IPS-NIHi7 (cell line): ENCODE data around the gene ACAA2.
"Not testable (repeated sequence)": the region's sequence is repeated elsewhere in the genome, so short reads cannot be mapped to it uniquely, and the experiment has no call there.

Experiments used
- DNase-seq: peaks from one replicate; pipeline ENCODE4 v3.0.0; 2012; ENCODE audit warnings: mixed read lengths; ENCODE audit errors: extremely low spot score

The ACAA2 gene

GRCh38 chr18:49812286-49813068, 856 bp downstream of the ACAA2 start:
- DNase-seq = no peak

- peak; percentile 17 for DNase-seq
Measured at GRCh38 chr18:49811151-49811938, 2.0 kb downstream of the ACAA2 start.

- not testable (repeated sequence) for DNase-seq
Measured at GRCh38 chr18:49808553-49809191, 4.7 kb downstream of the ACAA2 start.

GRCh38 chr18:49804096-49804495, 9.2 kb downstream of the ACAA2 start:
- no peak for DNase-seq

GRCh38 chr18:49802623-49803022, 10.7 kb downstream of the ACAA2 start:
- DNase-seq = no peak

- not testable (repeated sequence) for DNase-seq
Measured at GRCh38 chr18:49800491-49800890, 12.8 kb downstream of the ACAA2 start.

- DNase-seq = not testable (repeated sequence)
Measured at GRCh38 chr18:49799806-49800205, 13.5 kb downstream of the ACAA2 start.

GRCh38 chr18:49798001-49798400, 15.3 kb downstream of the ACAA2 start:
- DNase-seq = no peak

GRCh38 chr18:49795612-49796552, 17.5 kb downstream of the ACAA2 start:
- no peak for DNase-seq

- DNase-seq = no peak
Measured at GRCh38 chr18:49794743-49795142, 18.6 kb downstream of the ACAA2 start.

- not testable (repeated sequence) for DNase-seq
Measured at GRCh38 chr18:49789560-49790134, 23.7 kb downstream of the ACAA2 start.

GRCh38 chr18:49788327-49788898, 24.9 kb downstream of the ACAA2 start:
- DNase-seq = no peak

GRCh38 chr18:49786019-49786720, 27.2 kb downstream of the ACAA2 start:
- no peak for DNase-seq

- DNase-seq = no peak
Measured at GRCh38 chr18:49784427-49785185, 28.7 kb downstream of the ACAA2 start.

- DNase-seq = not testable (repeated sequence)
Measured at GRCh38 chr18:49783631-49784030, 29.7 kb downstream of the ACAA2 start.

- DNase-seq = no peak
Measured at GRCh38 chr18:49778826-49779465, 34.4 kb downstream of the ACAA2 start.

- no peak for DNase-seq
Measured at GRCh38 chr18:49769047-49769728, 44.1 kb downstream of the ACAA2 start.

GRCh38 chr18:49768051-49768391, 45.3 kb downstream of the ACAA2 start:
- DNase-seq = peak; percentile 82
